Measurements from ENCODE around the gene GRM3. TPM values are rescaled to one million over a fixed set of nuclear protein-coding genes. Genes with fewer than 3 reads are reported as not detected.
A peak's percentile ranks its signal among the peaks of the same experiment; 100 is the strongest.

GRM3 gene
- total and polyA plus RNA-seq, 2 of the 8 experiments (the other 6 are each of a cell fraction or from before 2014, with no cell fraction given) = 3.1 to 4.2 TPM

DNA sequence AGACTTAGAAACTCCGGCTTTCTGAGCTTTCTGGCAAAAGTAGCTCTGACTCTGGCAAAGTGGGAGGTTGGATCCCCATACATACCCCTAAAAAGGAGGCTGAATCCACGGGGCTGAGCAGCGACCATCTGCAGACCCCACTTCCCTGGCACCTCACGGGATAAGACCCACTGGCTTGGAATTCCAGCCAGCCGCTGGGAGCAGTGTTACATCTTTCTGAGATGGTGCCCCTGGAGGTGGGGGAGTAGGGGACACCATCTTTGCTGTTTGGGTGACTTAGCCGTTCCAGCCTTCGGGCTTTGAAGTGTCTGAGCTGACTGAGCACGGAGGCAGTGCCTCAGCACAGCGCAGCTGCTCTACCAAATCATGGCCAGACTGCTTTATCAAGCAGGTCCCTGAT lies 45.0 kb upstream of the GRM3 start:
- Histone ChIP-seq H2AFZ (ENCODE audit: low read length) (0 out of 2 replicates have a peak overlapping the region, but pooled peaks have one; percentile 55), H3K9me3 (ENCODE audit: insufficient read depth in 2 of 2, low read depth in 1 of 2, low read length in 1 of 2) (no peaks in the 10 kb centered on the region), H3K4me2 (ENCODE audit: insufficient read depth in 1 of 2, low read depth in 2 of 2, low read length in 2 of 2) (no peak overlapping the region), H2BK15ac (ENCODE audit: low read length) (no peak overlapping the region), H4K8ac (ENCODE audit: extremely low read depth, insufficient read depth, low read length) (peak overlapping the region; percentile 39), H3K4ac (replicated peaks; ENCODE audit: insufficient read length, low read depth, low read length) (no peak overlapping the region), H3K79me2 (ENCODE audit: control insufficient read depth in 1 of 2, insufficient read depth in 2 of 2, low read length in 2 of 2) (no peaks in the 10 kb centered on the region), H3K14ac (ENCODE audit: insufficient read length) (no peak overlapping the region), H3K79me1 (ENCODE audit: low read depth, low read length) (no peaks in the 10 kb centered on the region), H2BK12ac (ENCODE audit: low read depth, low read length) (no peak overlapping the region), H3K4me1 (replicated peaks in 1 of 4; ENCODE audit: control insufficient read depth in 3 of 4, insufficient read depth in 4 of 4, low read length in 3 of 4) (no peaks in the 10 kb centered on the region), H3K9ac (replicated peaks in 1 of 4; ENCODE audit: extremely low read depth in 1 of 4, low read depth in 3 of 4, low read length in 3 of 4) (no peak overlapping the region), H2BK5ac (ENCODE audit: low read depth, low read length) (no peak overlapping the region), H2BK120ac (replicated peaks; ENCODE audit: low read depth, low read length) (no peak overlapping the region), H2BK20ac (ENCODE audit: low read length) (no peak overlapping the region), H4K20me1 (replicated peaks in 1 of 2; ENCODE audit: control insufficient read depth in 1 of 2, insufficient read depth in 2 of 2, low read length in 2 of 2) (no peaks in the 10 kb centered on the region), H3K18ac (ENCODE audit: extremely low read depth, low read length) (no peak overlapping the region), H4K5ac (ENCODE audit: insufficient read length, low read depth, low read length) (no peak overlapping the region), H3K27me3 (replicated peaks in 1 of 4; ENCODE audit: control insufficient read depth in 3 of 4, extremely low read depth in 1 of 4, insufficient read depth in 3 of 4, low read length in 3 of 4) (no peaks in the 10 kb centered on the region), H3K23me2 (ENCODE audit: low read depth, low read length) (no peaks in the 10 kb centered on the region), H3K36me3 (ENCODE audit: control insufficient read depth in 2 of 4, insufficient read depth in 4 of 4, low read length in 3 of 4) (no peaks in the 10 kb centered on the region), H3K56ac (replicated peaks; ENCODE audit: insufficient read length, low read depth, low read length) (no peak overlapping the region), H2AK5ac (ENCODE audit: low read depth, low read length) (no peak overlapping the region), H4K91ac (replicated peaks; ENCODE audit: insufficient read length, low read length) (no peak overlapping the region), H3K23ac (ENCODE audit: insufficient read length) (no peak overlapping the region), H3K27ac (ENCODE audit: low read depth, low read length) (no peak overlapping the region), H3K4me3 (ENCODE audit: extremely low read depth in 1 of 4, insufficient read depth in 2 of 4, low read depth in 3 of 4, low read length in 4 of 4) (no peak overlapping the region)
- FAIRE-seq (no peak), DNase-seq (ENCODE audit: low read depth in 1 of 2, low spot score in 2 of 2) (no peak)
- ChIA-PET CTCF (ENCODE audit: partially characterized antibody) (interaction anchor here (0.7 to 6.8 kb wide), 30 partner anchors 9 to 902 kb away, joined by 3 to 87 read pairs (median 4); partner anchors contain the start of gene GRM3), POLR2A (ENCODE audit: partially characterized antibody) (no interaction called here)
- no peak for TF ChIP-seq GTF2F1 (IDR thresholded peaks at IDR 0.05; ENCODE audit: borderline replicate concordance, low read depth, low read length)
- TF ChIP-seq POLR2A (IDR thresholded peaks at IDR 0.05; ENCODE audit: control extremely low read depth in 1 of 2, low read depth in 2 of 2, low read length in 2 of 2) = no peak
- TF ChIP-seq KDM1A (IDR thresholded peaks at IDR 0.05; ENCODE audit: borderline replicate concordance, low read length) = no peak
- WGBS, 2 experiments (ENCODE audit: extremely low coverage in 1 of 2, insufficient coverage in 1 of 2, insufficient read length in 1 of 2, insufficient replicate concordance in 2 of 2, low coverage in 1 of 2, low lambda C conversion rate in 2 of 2, missing lambda C conversion rate in 1 of 2) = 94% methylated on average over 9 of the region's 9 CpGs; no CpG with 5 or more reads in 1 of the 2 experiments

All from H1 (cell line).